ENCODE results near the gene NUDT6.
"Not testable (repeated sequence)": the region's sequence is repeated elsewhere in the genome, so short reads cannot be mapped to it uniquely, and the experiment has no call there.

Gene NUDT6

DNA sequence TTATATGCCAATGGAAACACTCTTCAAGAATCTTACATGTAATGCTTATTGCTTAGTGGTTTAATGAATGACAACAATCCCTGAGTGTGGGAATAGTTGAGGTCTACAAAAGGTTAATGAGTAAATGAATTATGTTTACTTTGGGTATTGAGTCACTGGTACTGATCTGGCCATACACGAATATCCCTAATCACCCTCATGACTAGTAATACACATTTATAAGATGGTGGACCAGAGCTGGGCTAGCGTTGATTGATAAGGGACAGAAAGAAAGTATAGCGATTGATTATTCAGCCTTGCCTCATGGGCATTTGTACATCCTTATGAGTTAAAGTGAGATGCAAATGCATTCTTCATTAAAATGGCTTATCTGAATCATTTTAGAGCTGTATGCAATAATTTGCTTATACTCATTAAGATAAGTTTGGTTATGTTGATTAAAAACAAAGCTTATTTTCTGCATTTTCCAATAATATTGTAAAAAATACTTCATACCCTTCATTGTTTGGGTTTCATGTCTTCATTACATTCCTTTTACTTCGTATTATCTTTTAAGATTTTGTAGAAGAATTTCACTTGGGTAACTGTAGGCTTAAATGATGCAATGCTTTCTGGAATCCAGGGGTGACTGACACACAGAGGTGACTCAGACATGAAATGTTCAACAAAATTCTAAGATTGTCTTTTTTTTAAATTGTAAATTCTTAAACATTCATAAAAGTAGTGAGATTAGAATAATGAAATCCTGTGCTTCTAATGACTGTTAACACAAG lies 48.4 kb downstream of the NUDT6 start:
- no peak for DNase-seq

DNA sequence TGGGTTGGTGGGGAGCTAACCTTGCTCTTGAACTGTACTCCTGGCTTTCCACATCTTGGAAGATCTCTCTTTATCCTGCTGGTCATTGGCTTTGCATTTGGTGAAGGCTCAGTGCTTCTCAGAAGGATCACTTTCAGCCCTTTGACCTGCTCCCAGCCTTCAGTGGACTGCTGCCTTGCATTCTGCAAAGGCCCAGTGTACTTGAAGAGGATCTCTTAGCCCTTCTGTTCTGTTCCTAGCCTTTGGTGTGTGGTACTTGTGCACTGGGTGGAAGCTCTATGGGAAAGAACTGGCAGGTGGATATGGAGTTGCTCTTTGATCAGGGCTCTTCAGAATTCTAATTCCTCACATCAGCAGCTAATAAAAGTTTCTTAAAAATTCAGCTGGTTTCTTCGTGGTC lies 49.3 kb downstream of the NUDT6 start:
- no peak for DNase-seq

DNA sequence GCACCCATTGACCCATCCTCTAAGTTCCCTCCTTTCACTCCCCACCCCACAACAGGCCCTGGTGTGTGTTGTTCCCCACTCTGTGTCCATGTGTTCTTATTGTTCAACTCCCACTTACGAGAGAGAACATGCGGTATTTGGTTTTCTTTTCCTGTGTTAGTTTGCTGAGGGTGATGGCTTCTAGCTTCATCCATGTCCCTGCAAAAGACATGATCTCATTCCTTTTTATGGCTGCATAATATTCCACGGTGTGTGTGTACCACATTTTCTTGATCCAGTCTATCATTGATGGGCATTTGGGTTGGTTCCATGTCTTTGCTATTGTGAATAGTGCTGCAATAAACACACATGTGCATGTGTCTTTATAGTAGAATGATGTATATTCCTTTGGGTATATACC lies 54.2 kb downstream of the NUDT6 start:
- not testable (repeated sequence) for DNase-seq

DNA sequence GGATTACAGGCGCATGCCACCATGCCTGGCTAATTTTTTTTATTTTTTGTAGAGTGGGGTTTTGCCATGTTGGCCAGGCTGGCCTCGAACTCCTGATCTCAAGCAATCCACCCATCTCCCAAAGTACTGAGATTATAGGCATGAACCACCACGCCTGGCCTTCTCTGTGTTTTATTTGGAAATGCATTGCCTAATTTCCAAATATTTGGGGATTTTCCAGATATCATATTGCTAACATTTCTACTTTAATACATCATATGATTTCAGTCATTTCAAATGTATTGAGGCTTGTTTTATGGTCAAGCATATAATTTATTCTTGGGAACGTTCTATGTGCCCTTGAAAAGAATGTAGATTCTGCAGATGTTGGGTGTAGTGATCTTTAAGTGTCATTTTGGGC lies 57.0 kb downstream of the NUDT6 start:
- DNase-seq = no peak

DNA sequence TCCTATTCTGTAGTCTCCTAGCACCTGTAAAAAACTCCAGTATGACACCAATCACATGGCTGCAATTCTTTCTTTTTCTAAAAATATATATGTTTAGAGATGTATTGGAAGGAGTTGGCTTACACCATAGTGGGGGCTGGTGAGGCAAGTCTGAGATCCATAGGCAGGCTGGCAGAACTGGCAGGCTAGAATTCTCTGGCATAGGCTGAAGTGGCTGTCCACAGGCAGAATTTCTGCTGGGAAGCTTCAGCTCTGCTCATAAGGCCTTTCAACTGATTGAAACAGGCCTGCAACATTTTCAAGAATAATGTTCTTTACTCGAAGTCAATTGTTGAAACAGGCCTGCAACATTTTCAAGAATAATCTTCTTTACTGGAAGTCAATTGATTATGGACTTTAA lies 58.8 kb downstream of the NUDT6 start:
- DNase-seq = no peak

DNA sequence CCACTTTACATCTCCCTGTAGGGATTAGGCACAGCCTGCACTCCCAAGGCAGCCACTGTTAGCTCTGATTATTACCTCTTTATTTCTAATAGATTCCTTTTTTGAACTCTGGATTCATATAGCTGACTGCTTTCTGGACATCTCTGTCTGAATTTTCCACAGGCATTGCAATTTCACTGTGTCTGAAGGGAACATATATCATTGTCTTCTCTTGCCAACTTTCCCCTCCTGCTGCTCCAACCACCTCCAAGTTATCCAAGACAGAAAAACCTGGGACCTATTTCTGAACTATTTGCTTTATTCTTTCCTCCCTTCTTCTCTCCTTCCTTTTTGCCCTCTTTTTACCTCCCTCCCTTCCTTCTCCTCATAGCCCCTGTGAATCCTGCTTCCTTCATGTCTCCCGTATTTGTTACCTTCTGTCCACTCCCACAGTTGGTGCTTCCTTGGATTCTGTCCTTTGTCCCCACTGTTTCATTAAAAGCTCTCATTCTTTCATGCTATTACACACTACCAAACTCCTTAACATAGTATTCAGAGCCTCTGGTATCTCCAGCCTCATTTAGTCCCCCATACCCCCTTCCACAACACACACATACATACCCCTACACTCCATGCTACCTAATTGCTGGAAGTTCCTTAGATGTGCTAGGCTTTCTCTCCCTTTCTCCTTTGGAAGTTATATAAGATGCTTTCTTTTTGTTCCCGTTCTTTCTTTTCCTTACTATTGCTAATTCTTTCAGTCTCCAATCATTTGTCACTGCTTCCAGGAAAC lies 61.0 kb downstream of the NUDT6 start:
- DNase-seq = peak; percentile 45

DNA sequence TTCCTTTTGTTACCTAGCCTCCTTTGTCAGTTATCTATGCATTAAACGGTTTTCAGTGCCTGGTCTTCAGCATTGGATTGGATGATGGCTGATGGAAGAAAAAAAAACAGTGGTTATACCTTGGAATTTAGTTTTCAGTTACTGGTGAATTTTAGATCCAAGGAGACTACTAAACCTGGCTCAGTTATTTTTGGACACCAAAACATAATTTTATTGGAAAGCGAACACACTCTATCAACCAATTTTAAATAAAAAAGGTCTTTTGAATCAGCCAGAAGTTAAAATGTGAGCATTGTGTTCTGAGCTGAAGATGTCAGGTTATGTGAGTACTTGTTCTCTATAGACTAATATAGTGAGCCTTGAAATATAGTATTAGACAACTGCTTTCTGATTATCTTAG lies 63.7 kb downstream of the NUDT6 start:
- no peak for DNase-seq

DNA sequence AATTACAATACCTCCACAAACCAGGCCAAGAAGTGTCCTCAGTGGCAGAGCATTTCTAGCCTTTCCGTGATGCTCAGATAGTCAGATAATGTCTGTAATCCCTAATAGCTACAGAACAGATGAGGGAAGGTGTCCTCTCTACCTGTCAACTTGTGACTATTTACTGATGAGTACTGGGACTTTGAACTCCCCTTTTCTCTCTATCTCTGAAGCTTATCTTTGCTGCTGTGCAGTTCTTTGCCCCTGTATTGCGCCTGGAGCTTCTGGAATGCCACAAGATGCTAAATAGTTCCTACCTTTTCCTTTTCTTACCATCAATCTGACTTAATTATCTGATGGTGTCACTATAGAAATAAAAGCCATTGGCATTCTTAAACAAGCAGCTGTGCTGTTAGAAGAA lies 65.2 kb downstream of the NUDT6 start:
- no peak for DNase-seq

DNA sequence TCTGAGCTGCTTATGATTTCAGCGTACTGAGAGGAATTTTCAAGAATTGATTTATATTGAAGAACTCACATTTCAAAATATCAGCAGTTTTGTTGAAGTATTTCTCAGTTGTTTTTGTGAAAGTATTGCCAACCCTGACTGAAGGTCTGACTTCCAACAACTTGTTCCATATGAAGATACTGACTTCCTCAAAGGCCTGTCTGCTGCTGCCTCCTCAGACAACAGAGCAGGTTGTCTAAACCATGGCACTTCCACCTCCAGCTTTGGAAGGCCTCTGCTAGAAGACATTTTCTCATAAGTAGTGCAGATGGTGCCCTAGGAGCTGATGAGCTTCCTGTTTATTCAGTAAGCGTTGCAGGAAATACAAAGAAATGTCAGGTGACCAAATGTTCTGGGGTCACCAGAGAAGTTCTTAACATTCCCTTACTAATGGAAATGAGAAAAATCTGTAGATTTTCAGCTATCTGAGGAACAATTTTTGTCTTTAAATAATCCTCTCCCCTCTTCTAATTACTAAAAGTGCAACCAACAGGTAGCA lies 67.0 kb downstream of the NUDT6 start:
- DNase-seq = no peak

DNA sequence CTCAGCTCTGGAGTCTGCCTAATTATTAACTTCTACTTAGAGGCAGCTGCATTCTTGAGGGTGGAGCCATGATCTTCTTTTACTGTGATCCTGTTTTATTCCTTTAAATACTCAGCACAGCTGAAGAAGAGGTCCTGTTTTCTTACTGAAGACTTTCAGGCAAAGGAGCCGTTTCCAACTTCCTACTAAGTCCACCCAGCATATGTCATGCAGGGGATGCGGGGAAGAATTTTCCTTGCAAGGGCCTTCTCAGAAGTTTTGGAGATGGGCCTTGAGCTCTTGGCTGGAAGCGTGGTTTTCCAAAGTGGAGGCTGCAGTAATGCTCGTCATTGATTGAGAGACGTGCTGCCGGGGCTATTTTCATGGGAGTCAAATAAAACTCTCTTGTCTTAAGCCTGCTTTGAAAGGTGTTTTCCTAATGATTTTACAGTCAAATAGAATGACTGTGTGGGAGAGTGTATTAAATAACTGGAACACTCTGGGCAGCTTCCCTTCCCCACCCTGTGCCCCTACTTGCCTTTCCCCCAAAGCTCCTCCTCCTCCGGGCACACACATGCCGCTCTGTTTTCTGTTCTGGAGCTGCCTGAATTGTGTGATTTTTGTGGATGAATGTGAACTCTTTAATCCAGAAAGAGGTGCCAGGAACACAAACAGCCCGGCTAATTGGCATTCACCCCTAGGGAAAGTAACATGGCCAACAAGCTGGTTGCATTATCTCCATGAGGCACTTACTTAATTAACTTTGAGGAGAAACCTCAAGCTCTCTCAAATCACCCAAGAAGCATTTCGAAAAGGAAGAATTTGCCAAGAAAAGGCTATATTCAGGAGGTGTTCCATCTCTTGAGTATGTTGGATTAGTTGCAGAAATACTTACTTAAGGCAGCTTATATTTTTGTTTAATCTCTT lies 67.7 kb downstream of the NUDT6 start:
- peak; percentile 87 for DNase-seq

DNA sequence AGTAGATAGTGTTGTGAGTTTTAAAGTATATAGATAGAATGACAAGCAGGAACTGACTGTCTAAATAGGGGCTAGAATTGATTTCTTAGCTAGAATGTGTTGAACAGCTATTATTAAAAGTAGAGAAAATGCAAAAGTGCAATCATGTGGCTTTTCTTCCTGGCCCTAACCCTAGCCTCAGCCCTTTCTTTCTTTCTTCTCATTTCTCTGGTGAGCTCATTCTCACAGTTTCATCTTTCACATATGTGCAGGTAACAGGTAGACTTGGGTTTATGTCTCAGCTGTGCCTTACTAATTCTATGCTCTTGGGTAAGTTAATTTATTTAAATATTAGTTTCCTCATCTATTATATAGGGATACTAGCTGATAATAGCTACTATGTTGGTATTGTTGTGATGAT lies 70.8 kb downstream of the NUDT6 start:
- no peak for DNase-seq

DNA sequence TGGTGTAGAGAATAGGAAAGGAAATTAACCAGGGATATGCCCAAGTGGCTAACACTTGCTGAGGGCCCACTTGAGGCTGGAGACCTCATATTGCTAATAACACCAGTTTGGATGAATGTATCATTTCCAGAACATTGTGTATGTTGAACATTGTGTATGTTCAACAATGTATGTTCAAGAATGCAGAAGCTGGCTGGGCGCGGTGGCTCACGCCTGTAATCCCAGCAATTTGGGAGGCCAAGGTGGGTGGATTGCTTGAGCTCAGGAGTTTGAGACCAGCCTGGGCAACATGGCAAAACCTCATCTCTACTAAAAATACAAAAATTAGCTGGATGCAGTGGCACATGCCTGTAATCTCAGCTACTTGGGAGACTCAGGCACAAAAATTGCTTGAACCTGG lies 72.6 kb downstream of the NUDT6 start:
- DNase-seq = not testable (repeated sequence)

DNA sequence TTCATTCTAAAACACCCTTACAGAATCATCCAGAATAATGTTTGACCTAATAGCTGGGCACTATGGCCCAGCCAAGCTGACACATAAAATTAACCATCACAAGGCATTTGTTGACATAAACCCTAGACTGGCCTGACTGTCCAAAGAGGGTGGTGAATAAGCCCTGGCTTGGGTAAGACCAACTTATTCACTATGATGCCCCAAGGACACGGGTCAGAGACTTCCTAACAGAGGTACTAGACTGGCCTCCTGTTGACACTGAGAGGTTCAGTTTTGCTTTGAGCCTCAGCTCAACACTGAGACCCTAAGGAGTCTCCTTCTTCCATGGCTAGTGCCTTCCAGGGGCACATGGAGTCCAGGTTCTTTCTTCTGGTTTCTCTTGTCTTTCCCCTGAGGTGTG lies 74.5 kb downstream of the NUDT6 start:
- no peak for DNase-seq

DNA sequence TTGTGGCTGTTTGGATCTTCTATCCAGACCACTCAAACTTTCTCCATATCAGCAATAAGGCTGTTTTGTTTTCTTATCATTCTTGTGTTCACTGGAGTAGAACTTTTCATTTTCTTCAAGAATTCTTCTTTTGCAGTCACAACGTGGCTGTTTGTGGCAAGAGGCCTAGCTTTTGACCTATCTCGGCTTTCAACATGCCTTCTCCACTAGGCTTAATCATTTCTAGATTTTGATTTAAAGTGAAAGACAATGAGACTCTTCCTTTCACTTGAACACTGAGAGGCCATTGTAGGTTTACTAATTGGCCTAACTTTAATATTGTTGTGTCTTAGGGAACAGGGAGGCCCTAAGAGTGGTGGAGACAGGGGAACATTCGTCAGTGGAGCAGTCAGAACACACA lies 76.6 kb downstream of the NUDT6 start:
- DNase-seq = no peak

DNA sequence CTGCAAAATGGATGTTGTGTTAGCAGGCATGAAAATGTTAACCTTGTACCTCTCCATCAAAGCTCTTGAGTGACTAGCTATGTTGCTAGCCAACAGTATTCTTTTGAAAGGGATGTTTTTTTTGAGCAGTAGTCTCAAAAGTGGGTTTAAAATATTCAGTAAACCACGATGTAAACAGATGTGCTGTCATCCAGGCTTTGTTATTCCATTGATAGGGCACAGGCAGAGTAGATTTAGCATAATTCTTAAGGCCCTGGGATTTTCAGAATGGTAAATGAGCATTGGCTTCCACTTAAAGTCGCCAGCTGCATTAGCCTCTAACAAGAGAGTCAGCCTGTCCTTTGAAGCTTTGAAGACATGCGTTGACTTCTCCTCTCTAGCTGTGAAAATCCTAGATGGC lies 77.3 kb downstream of the NUDT6 start:
- DNase-seq = no peak

DNA sequence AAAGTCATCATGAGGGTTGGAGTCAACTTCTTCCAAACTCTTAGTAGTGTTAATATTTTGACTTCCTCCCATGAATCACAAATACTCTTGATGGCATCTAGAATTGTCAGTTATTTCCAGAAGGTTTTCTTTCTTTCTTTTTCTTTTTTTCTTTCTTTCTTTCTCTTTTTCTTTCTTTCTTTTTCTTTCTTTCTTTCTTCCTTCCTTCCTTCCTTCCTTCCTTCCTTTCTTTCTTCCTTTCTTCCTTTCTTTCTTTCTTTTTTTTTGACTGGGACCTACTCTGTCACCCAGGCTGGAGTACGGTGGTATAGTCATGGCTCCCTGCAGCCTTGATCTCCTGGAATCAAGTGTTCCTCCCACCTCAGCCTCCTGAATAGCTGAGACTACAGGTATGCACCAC lies 78.0 kb downstream of the NUDT6 start:
- not testable (repeated sequence) for DNase-seq

DNA sequence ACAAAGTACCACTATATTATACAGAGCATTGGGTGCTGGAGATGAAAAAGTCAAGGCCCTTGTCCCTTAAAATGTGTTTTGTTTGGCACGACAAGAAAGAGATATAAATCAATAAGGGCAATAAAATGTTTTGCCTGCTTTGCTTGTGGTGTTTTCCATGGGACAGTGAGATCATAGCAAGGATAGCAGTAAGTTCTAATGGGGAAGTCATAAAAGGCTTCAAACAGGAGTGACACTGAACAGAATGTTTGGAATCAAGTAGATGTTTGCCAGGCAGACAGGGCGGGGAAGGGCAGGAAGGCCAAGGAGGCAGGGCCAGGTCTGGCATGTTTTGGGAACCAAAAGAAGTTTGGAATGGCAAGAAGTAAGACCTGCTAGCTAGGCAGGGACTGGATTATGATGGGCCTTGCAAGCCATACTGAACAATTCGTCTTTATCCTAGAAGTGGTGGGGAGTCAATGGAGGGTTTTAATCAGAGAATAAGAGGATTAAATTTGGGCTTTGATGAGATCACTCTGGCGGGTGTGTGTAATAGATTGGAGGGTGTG lies 79.3 kb downstream of the NUDT6 start:
- no peak for DNase-seq
